HepG2 (cell line): ENCODE measurements around the gene LAMA5. TPM values are rescaled to one million over a fixed set of nuclear protein-coding genes. Genes with fewer than 3 reads are reported as not detected.
A peak's percentile ranks its signal among the peaks of the same experiment; 100 is the strongest.

ENCODE experiments used
- AGO2 ChIP-seq: fragments of 200-400 bp; formaldehyde crosslinking; optimal IDR thresholded peaks from 2 replicates; pipeline ENCODE3; 2017; ENCODE audit warnings: mild to moderate bottlenecking, low read depth, low read length, moderate library complexity
- ARNTL ChIP-seq: sonication (generic); formaldehyde crosslinking; IDR thresholded peaks from 2 replicates; pipeline ENCODE4 v1.4.0; 2020; ENCODE audit warnings: mild to moderate bottlenecking, missing genetic modification reagents
- ASH2L ChIP-seq: fragments of 300-600, 200-600 bp; sonication (generic); IDR thresholded peaks from 2 replicates; pipeline ENCODE4 v1.7.0; 2017; ENCODE audit warnings: low read depth, mild to moderate bottlenecking, moderate library complexity, mixed read lengths, low read length; ENCODE audit not compliant: insufficient read length
- CAMTA2 ChIP-seq: sonication (generic); formaldehyde crosslinking; IDR thresholded peaks from 2 replicates; pipeline ENCODE4 v1.4.0; 2020; ENCODE audit warnings: mild to moderate bottlenecking, missing genetic modification reagents, borderline replicate concordance
- CC2D1A ChIP-seq: sonication (generic); formaldehyde crosslinking; IDR thresholded peaks from 2 replicates; pipeline ENCODE4 v1.8.1; 2023; ENCODE audit warnings: mild to moderate bottlenecking, missing genetic modification reagents
- FOXK2 ChIP-seq: fragments of 450-650 bp; IDR thresholded peaks from 2 replicates; pipeline ENCODE4 v1.6.1; 2016
- HHEX ChIP-seq: IDR thresholded peaks from 2 replicates; pipeline ENCODE4 v1.6.1; 2016; ENCODE audit warnings: control low read depth
- KLF11 ChIP-seq: IDR thresholded peaks from 2 replicates; pipeline ENCODE4 v1.6.1; 2016; ENCODE audit warnings: missing compliant biosample characterization
- LBX2 ChIP-seq: sonication (generic); formaldehyde crosslinking; IDR thresholded peaks from 2 replicates; pipeline ENCODE4 v1.5.0; 2020; ENCODE audit warnings: missing genetic modification reagents, mild to moderate bottlenecking, borderline replicate concordance
- REPIN1 ChIP-seq: sonication (generic); formaldehyde crosslinking; IDR thresholded peaks from 2 replicates; pipeline ENCODE4 v1.8.0; 2022; ENCODE audit warnings: missing genetic modification reagents, low read depth, mild to moderate bottlenecking, borderline replicate concordance
- STAG1 ChIP-seq: sonication (generic); formaldehyde crosslinking; IDR thresholded peaks from 2 replicates; pipeline ENCODE4 v1.4.0; 2020; ENCODE audit warnings: missing genetic modification reagents
- WIZ ChIP-seq: sonication (generic); formaldehyde crosslinking; IDR thresholded peaks from 2 replicates; pipeline ENCODE4 v1.5.1; 2020; ENCODE audit warnings: mild to moderate bottlenecking, missing genetic modification reagents
- ZBTB25 ChIP-seq: IDR thresholded peaks from 2 replicates; pipeline ENCODE4 v1.6.1; 2018; ENCODE audit warnings: missing genetic modification reagents
- ZHX1 ChIP-seq: sonication (generic); formaldehyde crosslinking; IDR thresholded peaks from 2 replicates; pipeline ENCODE4 v1.8.1; 2022; ENCODE audit warnings: low read depth, mild to moderate bottlenecking, missing genetic modification reagents
- ZNF121 ChIP-seq: sonication (generic); formaldehyde crosslinking; IDR thresholded peaks from 2 replicates; pipeline ENCODE4 v1.5.0; 2020; ENCODE audit warnings: mild to moderate bottlenecking, missing genetic modification reagents
- ZNF343 ChIP-seq: sonication (generic); formaldehyde crosslinking; IDR thresholded peaks from 2 replicates; pipeline ENCODE4 v1.4.0; 2020; ENCODE audit warnings: mild to moderate bottlenecking, missing genetic modification reagents
- ZNF605 ChIP-seq: sonication (generic); formaldehyde crosslinking; IDR thresholded peaks from 2 replicates; pipeline ENCODE4 v1.8.0; 2022; ENCODE audit warnings: mild to moderate bottlenecking, missing genetic modification reagents
- ZNF609 ChIP-seq: sonication (generic); formaldehyde crosslinking; IDR thresholded peaks from 2 replicates; pipeline ENCODE4 v1.4.0; 2020; ENCODE audit warnings: mild to moderate bottlenecking, missing genetic modification reagents, borderline replicate concordance
- ZNF713 ChIP-seq: sonication (generic); formaldehyde crosslinking; IDR thresholded peaks from 2 replicates; pipeline ENCODE4 v1.4.0; 2020; ENCODE audit warnings: mild to moderate bottlenecking, missing genetic modification reagents
- polyA plus RNA-seq, 8 experiments: library from polyadenylated mRNA; depleted of rRNA in 3 of 8; stranded (reverse) in 7 of 8; unstranded in 1 of 8; fragments of >200 nt; fragmentation: Illumina TruSeq in 4 of 8; extraction: Trizol in 4 of 8; gene quantifications; 2 replicates each; pipeline versions ENCODE4 v1.2.1 to v1.2.3, GENCODE V29; 2011 to 2016; ENCODE audit warnings: low read depth in 4 of 8, missing spikeins in 1 of 8, mixed read lengths in 1 of 8; ENCODE audit not compliant: insufficient read depth in 1 of 8
- total RNA-seq, 5 experiments: library from RNA; depleted of rRNA; stranded (reverse); fragments of >200 nt; fragmentation: Illumina TruSeq; extraction: Trizol; gene quantifications; 2 replicates each; pipeline ENCODE4 v1.2.3, GENCODE V29; 2016; ENCODE audit warnings: low read depth in 1 of 5
- TF ChIP-seq, protein P1 (sequence below): sonication (generic); formaldehyde crosslinking; IDR thresholded peaks from 2 replicates; pipeline ENCODE4 v1.4.0; 2020; ENCODE audit warnings: mild to moderate bottlenecking, missing genetic modification reagents

The LAMA5 gene
- total and polyA plus RNA-seq, 2 of the 13 experiments (the other 11 are each of a cell fraction or from before 2014, with no cell fraction given): 21.0 to 44.7 TPM

DNA sequence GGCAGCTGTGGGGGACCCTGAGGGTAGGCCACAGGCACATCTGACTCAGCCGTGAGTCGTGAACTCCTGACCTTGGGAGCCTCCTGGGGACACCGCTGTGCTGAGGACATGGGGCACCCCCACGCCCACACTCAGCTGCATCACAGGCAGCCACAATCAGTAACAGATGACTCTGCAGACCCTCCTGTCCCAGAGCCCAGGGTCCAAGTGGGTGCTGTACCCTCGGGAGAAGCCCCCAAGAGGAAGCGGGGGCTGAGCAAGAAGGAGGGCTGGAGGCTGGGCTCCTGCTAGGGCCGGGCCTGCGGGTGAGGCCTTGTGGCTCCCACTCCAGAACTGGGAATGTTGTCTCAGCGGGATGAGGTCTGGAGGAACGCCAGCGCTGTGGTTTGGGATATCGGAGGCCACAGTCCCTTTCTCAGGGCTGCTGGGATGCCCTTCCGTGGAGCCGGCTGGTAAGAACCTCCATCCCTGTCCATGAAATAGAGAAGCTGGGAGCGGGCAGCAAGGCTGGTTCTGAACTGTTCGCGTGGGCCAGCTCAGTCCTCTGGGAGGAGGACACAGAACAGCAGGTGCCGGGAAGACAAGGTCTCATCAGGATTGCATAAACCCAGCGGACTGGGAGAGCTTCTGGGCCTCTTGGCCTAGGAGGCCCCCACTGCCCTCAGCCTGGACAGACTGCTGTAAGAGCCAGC lies 3.1 kb upstream of the LAMA5 start (continued):
- peak; percentile 83; the same call in 1 of the 2 replicates for TF ChIP-seq LBX2 (CRISPR knock-in tag)
- TF ChIP-seq KLF11 (CRISPR knock-in tag): 0 out of 2 replicates have a peak, but pooled peaks have one; percentile 39
- TF ChIP-seq ZNF121 (CRISPR knock-in tag): 0 out of 2 replicates have a peak, but pooled peaks have one; percentile 20
- TF ChIP-seq, protein P1, sequence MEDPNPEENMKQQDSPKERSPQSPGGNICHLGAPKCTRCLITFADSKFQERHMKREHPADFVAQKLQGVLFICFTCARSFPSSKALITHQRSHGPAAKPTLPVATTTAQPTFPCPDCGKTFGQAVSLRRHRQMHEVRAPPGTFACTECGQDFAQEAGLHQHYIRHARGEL: 0 out of 2 replicates have a peak, but pooled peaks have one; percentile 25
- peak; percentile 58; the same call in 1 of the 2 replicates for TF ChIP-seq ZNF609 (CRISPR knock-in tag)
- peak; percentile 59; the same call in 1 of the 2 replicates for TF ChIP-seq ZHX1 (CRISPR knock-in tag)
- peak; percentile 78 for TF ChIP-seq AGO2
- TF ChIP-seq STAG1 (CRISPR knock-in tag): no peak
- TF ChIP-seq CAMTA2 (CRISPR knock-in tag): 0 out of 2 replicates have a peak, but pooled peaks have one; percentile 38
- peak; percentile 14; the same call in 1 of the 2 replicates for TF ChIP-seq REPIN1 (CRISPR knock-in tag)
- TF ChIP-seq ASH2L: no peak
- TF ChIP-seq ZNF343 (CRISPR knock-in tag): 0 out of 2 replicates have a peak, but pooled peaks have one; percentile 12
- no peak for TF ChIP-seq ARNTL (CRISPR knock-in tag)
- no peak for TF ChIP-seq ZNF605 (CRISPR knock-in tag)
- TF ChIP-seq WIZ (CRISPR knock-in tag): 0 out of 2 replicates have a peak, but pooled peaks have one; percentile 65
- 0 out of 2 replicates have a peak, but pooled peaks have one; percentile 1 for TF ChIP-seq ZNF713 (CRISPR knock-in tag)
- no peak for TF ChIP-seq FOXK2
- TF ChIP-seq ZBTB25: no peak
- no peak for TF ChIP-seq CC2D1A (CRISPR knock-in tag)
- TF ChIP-seq HHEX (CRISPR knock-in tag): 0 out of 2 replicates have a peak, but pooled peaks have one; percentile 21
